ENCODE data around the gene CACNB2.

DNA sequence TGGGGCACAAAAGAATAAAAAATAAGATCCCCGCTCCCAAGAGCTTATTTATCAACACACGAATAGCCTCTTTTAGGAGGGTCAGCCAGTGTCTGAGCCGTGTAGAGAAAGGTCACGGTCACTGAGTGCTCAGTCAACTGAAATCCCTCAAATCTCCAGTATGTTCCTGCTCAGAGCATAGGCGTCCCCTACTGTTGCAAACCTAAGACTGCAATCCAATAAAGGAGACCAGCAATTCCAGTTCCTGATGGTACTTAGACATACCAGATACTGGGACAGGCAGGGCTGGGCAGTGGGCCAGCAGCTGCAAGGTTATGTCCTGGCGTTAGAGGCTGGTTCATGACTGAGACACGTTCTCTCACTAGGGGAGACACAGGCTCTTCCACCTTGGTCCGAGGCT lies 93.6 kb downstream of the CACNB2 start:
- TF ChIP-seq, protein P1, sequence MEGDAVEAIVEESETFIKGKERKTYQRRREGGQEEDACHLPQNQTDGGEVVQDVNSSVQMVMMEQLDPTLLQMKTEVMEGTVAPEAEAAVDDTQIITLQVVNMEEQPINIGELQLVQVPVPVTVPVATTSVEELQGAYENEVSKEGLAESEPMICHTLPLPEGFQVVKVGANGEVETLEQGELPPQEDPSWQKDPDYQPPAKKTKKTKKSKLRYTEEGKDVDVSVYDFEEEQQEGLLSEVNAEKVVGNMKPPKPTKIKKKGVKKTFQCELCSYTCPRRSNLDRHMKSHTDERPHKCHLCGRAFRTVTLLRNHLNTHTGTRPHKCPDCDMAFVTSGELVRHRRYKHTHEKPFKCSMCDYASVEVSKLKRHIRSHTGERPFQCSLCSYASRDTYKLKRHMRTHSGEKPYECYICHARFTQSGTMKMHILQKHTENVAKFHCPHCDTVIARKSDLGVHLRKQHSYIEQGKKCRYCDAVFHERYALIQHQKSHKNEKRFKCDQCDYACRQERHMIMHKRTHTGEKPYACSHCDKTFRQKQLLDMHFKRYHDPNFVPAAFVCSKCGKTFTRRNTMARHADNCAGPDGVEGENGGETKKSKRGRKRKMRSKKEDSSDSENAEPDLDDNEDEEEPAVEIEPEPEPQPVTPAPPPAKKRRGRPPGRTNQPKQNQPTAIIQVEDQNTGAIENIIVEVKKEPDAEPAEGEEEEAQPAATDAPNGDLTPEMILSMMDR (IDR thresholded peaks at IDR 0.05; ENCODE audit: low read depth, low read length, missing input control): no peak
- no peak for TF ChIP-seq YY1 (IDR thresholded peaks at IDR 0.05)
- no peak for TF ChIP-seq RXRA (IDR thresholded peaks at IDR 0.05)
- TF ChIP-seq, protein P2, sequence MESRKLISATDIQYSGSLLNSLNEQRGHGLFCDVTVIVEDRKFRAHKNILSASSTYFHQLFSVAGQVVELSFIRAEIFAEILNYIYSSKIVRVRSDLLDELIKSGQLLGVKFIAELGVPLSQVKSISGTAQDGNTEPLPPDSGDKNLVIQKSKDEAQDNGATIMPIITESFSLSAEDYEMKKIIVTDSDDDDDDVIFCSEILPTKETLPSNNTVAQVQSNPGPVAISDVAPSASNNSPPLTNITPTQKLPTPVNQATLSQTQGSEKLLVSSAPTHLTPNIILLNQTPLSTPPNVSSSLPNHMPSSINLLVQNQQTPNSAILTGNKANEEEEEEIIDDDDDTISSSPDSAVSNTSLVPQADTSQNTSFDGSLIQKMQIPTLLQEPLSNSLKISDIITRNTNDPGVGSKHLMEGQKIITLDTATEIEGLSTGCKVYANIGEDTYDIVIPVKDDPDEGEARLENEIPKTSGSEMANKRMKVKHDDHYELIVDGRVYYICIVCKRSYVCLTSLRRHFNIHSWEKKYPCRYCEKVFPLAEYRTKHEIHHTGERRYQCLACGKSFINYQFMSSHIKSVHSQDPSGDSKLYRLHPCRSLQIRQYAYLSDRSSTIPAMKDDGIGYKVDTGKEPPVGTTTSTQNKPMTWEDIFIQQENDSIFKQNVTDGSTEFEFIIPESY (IDR thresholded peaks at IDR 0.05): no peak
- no peak for TF ChIP-seq GABPA (IDR thresholded peaks at IDR 0.05 in 1 of 2, conservative IDR thresholded peaks at IDR 0.05 in 1 of 2)
- TF ChIP-seq EGR1 (IDR thresholded peaks at IDR 0.05; ENCODE audit: low read depth in 2 of 2): no peak
- no peak for TF ChIP-seq JUND (IDR thresholded peaks at IDR 0.05)

Measured in liver (tissue), 3 donors.